B cell (primary cell): ENCODE results near the gene MC4R.

Experiments used
- CTCF ChIP-seq: fragments of 200-600 bp; IDR thresholded peaks from one replicate; pipeline ENCODE4 v1.8.0; 2022; ENCODE audit warnings: antibody characterized with exemption, mild to moderate bottlenecking
- EZH2 ChIP-seq: IDR thresholded peaks from 2 replicates; pipeline ENCODE4 v1.6.1; 2012; ENCODE audit warnings: borderline replicate concordance, low read depth, mild to moderate bottlenecking, moderate library complexity, low read length; ENCODE audit not compliant: insufficient read depth, poor library complexity, severe bottlenecking

- TF ChIP-seq CTCF (no peak), EZH2 (no peak)
Measured at GRCh38 chr18:60391571-60392226, 19.1 kb upstream of the MC4R start.
